ENCODE data around the gene RRAS.

Gene RRAS

DNA sequence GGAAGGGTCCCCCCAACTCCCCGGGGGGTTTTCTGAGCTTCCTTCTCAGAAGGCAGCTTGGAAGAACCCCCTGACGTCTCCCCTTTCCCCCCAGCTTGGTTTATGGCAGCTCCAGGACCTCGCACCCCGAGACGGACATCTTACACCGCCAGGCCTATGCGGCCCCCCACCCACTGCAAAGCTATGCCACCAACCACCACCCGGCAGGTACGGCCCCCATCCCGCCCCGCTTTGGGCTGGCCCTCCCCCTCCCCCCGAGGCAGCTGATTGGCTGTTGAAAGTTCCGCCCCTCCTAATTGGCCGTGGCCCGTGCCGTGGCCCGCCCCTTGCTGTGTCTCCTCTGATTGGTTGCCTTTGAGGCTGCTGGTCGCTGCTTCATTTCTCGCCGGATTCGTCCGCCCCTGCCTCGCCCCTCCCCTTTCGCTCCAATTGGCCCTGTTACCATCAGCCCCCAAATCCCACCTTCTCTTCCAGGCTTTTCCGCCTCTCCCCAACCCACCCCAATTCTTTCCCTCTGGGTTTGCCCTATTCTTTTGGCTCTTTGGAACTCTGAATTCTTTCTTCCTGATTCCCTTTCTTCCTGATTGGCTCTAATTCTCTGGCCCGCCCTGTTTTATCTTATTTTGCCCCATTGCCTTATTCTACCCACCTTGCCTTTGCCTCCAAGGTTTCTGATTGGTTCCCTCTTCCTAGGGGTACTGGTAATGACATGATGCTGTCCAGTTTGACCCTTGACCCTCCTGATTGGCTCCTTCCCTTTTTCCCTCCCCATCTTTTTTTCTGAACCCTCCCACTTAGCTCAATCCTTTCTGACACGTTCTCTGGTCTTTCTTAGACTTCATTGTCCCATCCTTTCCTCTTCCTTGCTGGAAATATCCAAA, 46.5 kb downstream of the RRAS start:
- Histone ChIP-seq H3K9ac (ENCODE audit: low read length) (peak overlapping the region; percentile 87), H3K4me2 (ENCODE audit: low read length) (peak overlapping the region; percentile 83), H4K20me1 (ENCODE audit: insufficient read depth, low read length) (peaks cover 11% of the 10 kb centered on the region), H3K9me3 (ENCODE audit: insufficient read depth, low read length) (no peaks in the 10 kb centered on the region), H3K36me3 (replicated peaks; ENCODE audit: low read depth, low read length) (peaks cover 31% of the 10 kb centered on the region), H3K4me1 (ENCODE audit: low read length) (peaks cover 13% of the 10 kb centered on the region), H3K27ac (ENCODE audit: low read length) (peak overlapping the region; percentile 88), H3K4me3 (ENCODE audit: low read length) (peak overlapping the region; percentile 77), H2AFZ (ENCODE audit: low read depth, low read length) (no peak overlapping the region), H3K27me3 (ENCODE audit: low read depth, low read length) (no peaks in the 10 kb centered on the region; the same call in 1 of the 2 replicates), H3K79me2 (ENCODE audit: low read length) (peaks cover 48% of the 10 kb centered on the region)
- no peak for TF ChIP-seq EZH2phosphoT487 (IDR thresholded peaks at IDR 0.05; ENCODE audit: low read depth)
- TF ChIP-seq, protein P1, sequence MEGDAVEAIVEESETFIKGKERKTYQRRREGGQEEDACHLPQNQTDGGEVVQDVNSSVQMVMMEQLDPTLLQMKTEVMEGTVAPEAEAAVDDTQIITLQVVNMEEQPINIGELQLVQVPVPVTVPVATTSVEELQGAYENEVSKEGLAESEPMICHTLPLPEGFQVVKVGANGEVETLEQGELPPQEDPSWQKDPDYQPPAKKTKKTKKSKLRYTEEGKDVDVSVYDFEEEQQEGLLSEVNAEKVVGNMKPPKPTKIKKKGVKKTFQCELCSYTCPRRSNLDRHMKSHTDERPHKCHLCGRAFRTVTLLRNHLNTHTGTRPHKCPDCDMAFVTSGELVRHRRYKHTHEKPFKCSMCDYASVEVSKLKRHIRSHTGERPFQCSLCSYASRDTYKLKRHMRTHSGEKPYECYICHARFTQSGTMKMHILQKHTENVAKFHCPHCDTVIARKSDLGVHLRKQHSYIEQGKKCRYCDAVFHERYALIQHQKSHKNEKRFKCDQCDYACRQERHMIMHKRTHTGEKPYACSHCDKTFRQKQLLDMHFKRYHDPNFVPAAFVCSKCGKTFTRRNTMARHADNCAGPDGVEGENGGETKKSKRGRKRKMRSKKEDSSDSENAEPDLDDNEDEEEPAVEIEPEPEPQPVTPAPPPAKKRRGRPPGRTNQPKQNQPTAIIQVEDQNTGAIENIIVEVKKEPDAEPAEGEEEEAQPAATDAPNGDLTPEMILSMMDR (IDR thresholded peaks at IDR 0.05; ENCODE audit: low read depth, low read length) = no peak

DNA sequence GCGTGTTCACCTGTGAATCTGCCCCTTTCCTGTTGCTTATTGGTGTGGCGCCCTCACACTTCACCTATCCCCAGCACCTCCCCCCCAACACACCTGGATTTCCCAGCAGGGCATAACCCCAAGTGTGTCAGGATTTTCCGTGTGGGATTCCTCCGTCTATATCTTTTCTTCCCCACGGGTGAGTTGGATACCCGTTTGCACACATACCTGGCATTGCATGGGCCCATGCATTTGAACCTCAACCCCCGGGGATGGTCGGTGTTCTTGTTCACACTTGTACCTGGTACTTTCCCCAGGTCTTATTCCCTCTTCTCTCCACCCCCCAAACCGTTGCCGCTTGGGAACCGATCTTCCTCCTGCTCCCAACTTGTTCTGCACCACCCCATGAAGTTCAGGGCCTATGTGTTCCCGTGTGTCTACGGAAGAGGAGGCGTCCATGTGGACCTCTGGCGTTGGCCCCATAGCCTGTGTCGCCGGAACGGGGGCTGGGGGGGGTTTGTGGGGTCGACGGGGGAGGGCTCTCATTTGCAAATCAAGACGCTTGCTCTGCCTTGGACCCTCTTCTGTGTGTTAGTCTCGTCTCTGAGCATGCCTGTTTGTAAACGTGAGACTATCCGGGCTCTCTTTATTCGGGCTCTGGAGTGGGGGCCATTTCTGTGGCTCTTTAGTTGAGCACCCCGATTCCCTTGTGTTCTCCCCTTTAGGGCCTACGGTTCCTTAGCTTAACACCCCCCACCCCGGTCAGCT, 47.3 kb downstream of the RRAS start:
- Histone ChIP-seq H3K27ac (ENCODE audit: low read length) (peak overlapping the region; percentile 88), H3K4me3 (ENCODE audit: low read length) (peak overlapping the region; percentile 77), H3K36me3 (replicated peaks; ENCODE audit: low read depth, low read length) (peaks cover 26% of the 10 kb centered on the region), H3K79me2 (ENCODE audit: low read length) (peaks cover 45% of the 10 kb centered on the region), H2AFZ (ENCODE audit: low read depth, low read length) (no peak overlapping the region), H4K20me1 (ENCODE audit: insufficient read depth, low read length) (peaks cover 11% of the 10 kb centered on the region), H3K27me3 (ENCODE audit: low read depth, low read length) (no peaks in the 10 kb centered on the region; the same call in 1 of the 2 replicates), H3K9ac (ENCODE audit: low read length) (peak overlapping the region; percentile 87), H3K4me1 (ENCODE audit: low read length) (peaks cover 13% of the 10 kb centered on the region), H3K4me2 (ENCODE audit: low read length) (peak overlapping the region; percentile 83), H3K9me3 (ENCODE audit: insufficient read depth, low read length) (no peaks in the 10 kb centered on the region)
- TF ChIP-seq, protein P1 (IDR thresholded peaks at IDR 0.05; ENCODE audit: low read depth, low read length) = no peak
- no peak for TF ChIP-seq EZH2phosphoT487 (IDR thresholded peaks at IDR 0.05; ENCODE audit: low read depth)

DNA sequence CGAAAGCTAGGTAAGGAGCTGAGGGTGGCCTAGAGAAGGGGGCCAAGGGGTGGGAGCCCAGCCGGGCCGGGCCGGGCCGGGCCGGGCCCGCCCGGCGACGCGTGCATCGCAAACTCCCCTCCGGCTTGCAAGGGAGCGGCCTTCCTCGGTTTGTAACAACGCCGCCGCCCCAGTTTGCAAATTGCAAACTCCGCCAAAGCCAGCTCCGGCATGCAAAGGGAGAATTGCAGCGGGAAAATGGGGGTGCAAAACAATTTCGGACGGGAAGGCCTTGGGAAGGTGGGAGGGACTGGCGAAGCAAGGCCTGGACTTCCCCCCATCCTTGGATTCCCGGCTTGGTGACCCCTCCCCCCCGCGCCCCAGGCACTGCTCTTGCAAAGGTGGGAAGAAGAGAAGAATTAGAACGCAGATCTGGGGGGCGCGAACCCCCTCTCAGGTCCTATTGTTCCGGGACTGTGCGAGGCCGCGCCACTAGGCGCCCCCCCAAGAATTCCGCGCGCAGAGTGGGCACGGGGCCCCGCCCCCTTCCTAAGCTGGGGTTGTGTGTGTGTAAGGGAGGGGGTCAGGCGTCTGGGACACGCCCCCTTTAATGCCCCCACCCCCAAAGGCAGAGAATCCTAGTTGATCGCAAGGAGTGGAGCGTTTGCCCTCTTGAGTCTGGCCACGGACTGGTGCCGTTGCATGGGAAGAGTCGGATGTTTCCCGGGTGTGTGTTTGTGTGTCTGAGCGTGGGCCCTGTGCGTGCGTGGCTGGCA, 48.0 kb downstream of the RRAS start:
- Histone ChIP-seq H3K4me1 (ENCODE audit: low read length) (peaks cover 13% of the 10 kb centered on the region), H3K4me2 (ENCODE audit: low read length) (peak overlapping the region; percentile 83), H4K20me1 (ENCODE audit: insufficient read depth, low read length) (peaks cover 11% of the 10 kb centered on the region), H3K27ac (ENCODE audit: low read length) (peak overlapping the region; percentile 88), H3K4me3 (ENCODE audit: low read length) (peak overlapping the region; percentile 77), H3K27me3 (ENCODE audit: low read depth, low read length) (no peaks in the 10 kb centered on the region; the same call in 1 of the 2 replicates), H3K9me3 (ENCODE audit: insufficient read depth, low read length) (no peaks in the 10 kb centered on the region), H3K36me3 (replicated peaks; ENCODE audit: low read depth, low read length) (peaks cover 19% of the 10 kb centered on the region), H3K79me2 (ENCODE audit: low read length) (peaks cover 40% of the 10 kb centered on the region), H2AFZ (ENCODE audit: low read depth, low read length) (no peak overlapping the region), H3K9ac (ENCODE audit: low read length) (peak overlapping the region; percentile 87)
- TF ChIP-seq EZH2phosphoT487 (IDR thresholded peaks at IDR 0.05; ENCODE audit: low read depth) = no peak
- TF ChIP-seq, protein P1 (IDR thresholded peaks at IDR 0.05; ENCODE audit: low read depth, low read length) = peak; percentile 9; the same call in 1 of the 2 replicates
